Smooth muscle cell (in vitro differentiated cells): ENCODE results near the gene GMFB. TPM values are rescaled to one million over a fixed set of nuclear protein-coding genes. Genes with fewer than 3 reads are reported as not detected.

Source experiments
- DNase-seq: peaks from one replicate; lab custom pipeline; 2025; ENCODE audit not compliant: unreplicated experiment; lab: John Stamatoyannopoulos, UW
- H2AFZ ChIP-seq: fragments of 200-600 bp; sonication (generic); 2 replicates; pipeline ENCODE4 v1.6.0; 2016; ENCODE audit warnings: antibody characterized with exemption, low read depth, mild to moderate bottlenecking
- H3F3A ChIP-seq: fragments of 200-600 bp; sonication (generic); 2 replicates; pipeline ENCODE4 v1.6.0; 2017; ENCODE audit warnings: antibody characterized with exemption, low read depth
- H3K27ac ChIP-seq: fragments of 200-600 bp; sonication (generic); 2 replicates; pipeline ENCODE4 v1.5.1; 2016; ENCODE audit warnings: low read depth, mild to moderate bottlenecking
- H3K27me3 ChIP-seq: fragments of 200-600 bp; sonication (generic); 2 replicates; pipeline ENCODE4 v1.6.1; 2016; ENCODE audit warnings: low read depth, mild to moderate bottlenecking
- H3K36me3 ChIP-seq: fragments of 200-600 bp; sonication (generic); 2 replicates; pipeline ENCODE4 v1.5.1; 2016; ENCODE audit warnings: low read depth
- H3K4me1 ChIP-seq: fragments of 200-600 bp; sonication (generic); 2 replicates; pipeline ENCODE4 v1.5.1; 2016; ENCODE audit warnings: low read depth
- H3K4me2 ChIP-seq: fragments of 200-600 bp; sonication (generic); 2 replicates; pipeline ENCODE4 v1.6.0; 2016; ENCODE audit warnings: mild to moderate bottlenecking
- H3K4me3 ChIP-seq: fragments of 200-600 bp; sonication (generic); 2 replicates; pipeline ENCODE4 v1.5.1; 2016; ENCODE audit warnings: mild to moderate bottlenecking
- H3K79me2 ChIP-seq: fragments of 200-600 bp; sonication (generic); 2 replicates; pipeline ENCODE4 v1.6.0; 2016; ENCODE audit warnings: low read depth, mild to moderate bottlenecking
- H3K9ac ChIP-seq: fragments of 200-600 bp; sonication (generic); 2 replicates; pipeline ENCODE4 v1.6.0; 2016; ENCODE audit warnings: low read depth
- H3K9me3 ChIP-seq: fragments of 200-600 bp; sonication (generic); replicated peaks from 2 replicates; pipeline ENCODE4 v1.5.1; 2016; ENCODE audit warnings: low read depth
- H4K20me1 ChIP-seq: fragments of 200-600 bp; sonication (generic); 2 replicates; pipeline ENCODE4 v1.6.0; 2016; ENCODE audit warnings: low read depth
- WGBS: methylation state at CpG from one replicate; pipeline ENCODE4 v1.1.7; 2016; ENCODE audit warnings: low lambda C conversion rate; 5-methylcytosine and 5-hydroxymethylcytosine counted together
- polyA plus RNA-seq: library from polyadenylated mRNA; unstranded; fragments of >200 nt; fragmentation: Nextera tagmentation; extraction: Ambion mirVana; gene quantifications from 2 replicates; pipeline ENCODE4 v1.2.1, GENCODE V29; 2016
- total RNA-seq: library from RNA; depleted of rRNA; stranded (reverse); fragments of >200 nt; gene quantifications from 2 replicates; pipeline ENCODE4 v1.2.3, GENCODE V29; 2014
- TF ChIP-seq, protein P1 (sequence below): fragments of 200-600 bp; sonication (generic); IDR thresholded peaks from 2 replicates; pipeline ENCODE4 v1.5.1; 2017; ENCODE audit warnings: borderline replicate concordance, mild to moderate bottlenecking, antibody characterized with exemption; ENCODE audit not compliant: insufficient read depth, poor library complexity, severe bottlenecking

The GMFB gene
- total and polyA plus RNA-seq, 2 experiments from 2014 or later: 25.7 to 73.5 TPM

DNA sequence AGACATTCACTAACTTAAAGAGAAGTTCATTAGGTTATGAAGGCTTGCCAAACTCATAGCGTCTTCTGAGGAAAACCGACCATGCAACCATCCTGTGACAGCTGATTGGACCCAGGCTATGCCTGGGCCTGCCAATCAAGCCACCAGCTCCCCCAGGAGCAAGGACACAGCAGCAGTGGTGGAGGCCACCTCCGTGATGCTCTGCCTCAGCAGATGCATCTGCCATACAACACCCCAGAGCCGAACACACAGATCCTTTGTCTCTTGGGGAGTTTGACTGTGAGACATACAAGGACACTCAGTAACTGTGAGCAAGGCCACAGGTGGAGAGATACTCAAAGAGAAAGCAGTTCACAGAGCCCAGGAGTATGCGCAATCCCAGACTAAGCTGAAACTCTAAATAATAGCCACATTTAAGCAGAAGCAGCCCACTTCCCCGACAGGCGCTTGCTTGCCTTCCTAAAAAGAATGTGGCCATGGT, 37.6 kb downstream of the GMFB start:
- TF ChIP-seq, protein P1, sequence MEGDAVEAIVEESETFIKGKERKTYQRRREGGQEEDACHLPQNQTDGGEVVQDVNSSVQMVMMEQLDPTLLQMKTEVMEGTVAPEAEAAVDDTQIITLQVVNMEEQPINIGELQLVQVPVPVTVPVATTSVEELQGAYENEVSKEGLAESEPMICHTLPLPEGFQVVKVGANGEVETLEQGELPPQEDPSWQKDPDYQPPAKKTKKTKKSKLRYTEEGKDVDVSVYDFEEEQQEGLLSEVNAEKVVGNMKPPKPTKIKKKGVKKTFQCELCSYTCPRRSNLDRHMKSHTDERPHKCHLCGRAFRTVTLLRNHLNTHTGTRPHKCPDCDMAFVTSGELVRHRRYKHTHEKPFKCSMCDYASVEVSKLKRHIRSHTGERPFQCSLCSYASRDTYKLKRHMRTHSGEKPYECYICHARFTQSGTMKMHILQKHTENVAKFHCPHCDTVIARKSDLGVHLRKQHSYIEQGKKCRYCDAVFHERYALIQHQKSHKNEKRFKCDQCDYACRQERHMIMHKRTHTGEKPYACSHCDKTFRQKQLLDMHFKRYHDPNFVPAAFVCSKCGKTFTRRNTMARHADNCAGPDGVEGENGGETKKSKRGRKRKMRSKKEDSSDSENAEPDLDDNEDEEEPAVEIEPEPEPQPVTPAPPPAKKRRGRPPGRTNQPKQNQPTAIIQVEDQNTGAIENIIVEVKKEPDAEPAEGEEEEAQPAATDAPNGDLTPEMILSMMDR: no peak
- Histone ChIP-seq H3K79me2 (no peaks in the 10 kb centered on the region), H3K4me3 (no peak overlapping the region), H3K4me2 (no peak overlapping the region), H3F3A (no peaks in the 10 kb centered on the region), H3K27ac (no peak overlapping the region), H4K20me1 (no peaks in the 10 kb centered on the region), H3K27me3 (no peaks in the 10 kb centered on the region), H3K4me1 (no peaks in the 10 kb centered on the region), H3K9ac (no peak overlapping the region), H3K36me3 (no peaks in the 10 kb centered on the region), H3K9me3 (no peaks in the 10 kb centered on the region), H2AFZ (no peak overlapping the region)
- WGBS: 94% methylated on average over 7 of the region's 7 CpGs
- no peak for DNase-seq

DNA sequence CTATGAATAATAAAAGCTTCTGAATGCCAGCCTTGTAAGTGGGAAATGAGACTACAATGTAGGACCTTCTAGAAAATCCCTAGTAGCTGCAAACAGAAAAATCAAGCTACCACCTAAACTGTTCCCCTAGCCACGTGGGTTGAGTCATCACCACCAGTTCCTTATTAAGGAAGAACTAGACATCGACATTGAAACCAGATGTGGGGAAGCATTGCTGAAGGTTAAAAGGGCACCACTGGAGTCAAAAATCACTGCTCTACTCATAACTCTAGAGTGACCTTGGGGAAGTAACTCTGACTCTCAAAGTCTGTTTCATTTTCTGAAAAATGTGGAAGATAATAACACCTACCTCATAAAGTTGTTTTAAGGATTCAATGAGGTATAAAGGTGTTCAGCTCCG, 38.2 kb downstream of the GMFB start:
- no peak overlapping the region for H2AFZ ChIP-seq
- no peak overlapping the region for H3K27ac ChIP-seq
- no peak for DNase-seq
- H4K20me1 ChIP-seq: no peaks in the 10 kb centered on the region
- no peaks in the 10 kb centered on the region for H3K9me3 ChIP-seq
- no peak overlapping the region for H3K9ac ChIP-seq
- no peaks in the 10 kb centered on the region for H3F3A ChIP-seq
- H3K4me2 ChIP-seq: no peak overlapping the region
- TF ChIP-seq, protein P1: no peak
- 49% methylated on average over 3 of the region's 3 CpGs for WGBS
- no peaks in the 10 kb centered on the region for H3K4me1 ChIP-seq
- no peaks in the 10 kb centered on the region for H3K79me2 ChIP-seq
- no peaks in the 10 kb centered on the region for H3K27me3 ChIP-seq
- no peaks in the 10 kb centered on the region for H3K36me3 ChIP-seq
- no peak overlapping the region for H3K4me3 ChIP-seq

DNA sequence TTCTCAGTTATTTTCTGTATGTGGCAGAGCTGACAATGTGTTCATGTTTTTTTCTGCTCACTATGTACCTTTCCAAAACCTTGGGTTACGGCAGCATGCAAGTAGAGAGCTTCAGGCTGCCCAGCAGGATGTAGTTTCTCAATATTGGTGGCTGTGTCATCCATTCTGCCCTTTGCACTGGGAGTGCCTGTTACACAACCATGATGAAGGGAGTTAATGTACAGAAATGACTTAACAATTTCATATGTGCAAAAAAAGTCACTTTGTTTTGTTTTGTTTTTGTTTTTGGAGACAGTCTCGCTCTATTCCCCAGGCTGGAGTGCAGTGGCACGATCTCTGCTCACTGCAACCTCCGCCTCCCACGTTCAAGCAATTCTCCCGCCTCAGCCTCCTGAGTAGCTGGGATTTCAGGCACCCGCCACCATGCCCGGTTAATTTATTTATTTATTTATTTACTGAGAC, 41.5 kb downstream of the GMFB start:
- Histone ChIP-seq H3K4me2 (no peak overlapping the region), H3K4me3 (no peak overlapping the region), H3K9ac (no peak overlapping the region), H3K36me3 (no peaks in the 10 kb centered on the region), H3K27ac (no peak overlapping the region), H3K9me3 (no peaks in the 10 kb centered on the region), H4K20me1 (no peaks in the 10 kb centered on the region), H2AFZ (no peak overlapping the region), H3K4me1 (no peaks in the 10 kb centered on the region), H3K79me2 (no peaks in the 10 kb centered on the region), H3K27me3 (no peaks in the 10 kb centered on the region), H3F3A (no peaks in the 10 kb centered on the region)
- TF ChIP-seq, protein P1: no peak
- DNase-seq: no peak
- WGBS: 93% methylated on average over 8 of the region's 8 CpGs

DNA sequence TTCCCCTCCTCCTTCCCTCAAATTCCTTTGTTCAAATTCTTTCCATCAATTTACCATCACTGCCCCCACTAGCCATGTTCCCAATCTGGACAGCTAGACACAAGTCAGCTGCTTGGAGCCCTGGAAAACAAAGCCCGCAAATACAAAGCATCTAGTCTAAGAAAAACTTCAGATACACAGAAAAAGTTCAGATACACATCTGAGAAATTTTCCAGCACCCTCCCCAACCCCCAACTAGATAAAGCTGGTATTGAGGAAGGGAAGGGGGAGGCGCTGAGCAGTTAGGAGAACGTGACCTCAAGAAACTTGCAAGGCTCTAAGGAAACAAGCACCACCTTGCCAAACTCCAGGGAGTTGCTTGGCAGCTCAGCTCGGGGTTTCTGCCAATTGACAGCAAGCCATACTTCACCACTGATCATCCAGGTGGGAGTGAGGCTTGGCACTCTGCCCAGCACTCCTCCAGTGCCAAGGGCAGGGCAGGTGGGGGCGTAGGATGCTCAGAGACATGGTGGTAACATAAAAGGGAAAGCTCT, 42.6 kb downstream of the GMFB start:
- no peak overlapping the region for H3K9ac ChIP-seq
- no peak overlapping the region for H3K4me3 ChIP-seq
- H3K4me1 ChIP-seq: no peaks in the 10 kb centered on the region
- no peak for DNase-seq
- H3F3A ChIP-seq: no peaks in the 10 kb centered on the region
- no peaks in the 10 kb centered on the region for H3K36me3 ChIP-seq
- WGBS: 80% methylated on average over 5 of the region's 5 CpGs
- H3K79me2 ChIP-seq: no peaks in the 10 kb centered on the region
- H3K4me2 ChIP-seq: no peak overlapping the region
- H4K20me1 ChIP-seq: no peaks in the 10 kb centered on the region
- no peaks in the 10 kb centered on the region for H3K27me3 ChIP-seq
- TF ChIP-seq, protein P1: no peak
- no peak overlapping the region for H2AFZ ChIP-seq
- H3K27ac ChIP-seq: no peak overlapping the region
- H3K9me3 ChIP-seq: no peaks in the 10 kb centered on the region
